CD4-positive, alpha-beta T cell (primary cell): ENCODE results near the gene RNF115. TPM values are rescaled to one million over a fixed set of nuclear protein-coding genes. Genes with fewer than 3 reads are reported as not detected.
A peak's percentile ranks its signal among the peaks of the same experiment; 100 is the strongest.

Experiments
- ATAC-seq: fragments of 200-7000 bp; cut with Tn5 transposase; one replicate; pipeline ENCODE4 v1.10.0; 2022; ENCODE audit warnings: mild to moderate bottlenecking; ENCODE audit not compliant: poor library complexity
- CTCF ChIA-PET: fragments of 350-600 bp; sonication (Branson Sonifier 250); formaldehyde crosslinking; loops from one replicate; lab custom pipeline; 2021; ENCODE audit warnings: antibody characterized with exemption, inconsistent platforms; lab: Charles Lee
- POLR2A ChIA-PET: fragments of 350-600 bp; sonication (Branson Sonifier 250); formaldehyde crosslinking; loops from one replicate; lab custom pipeline; 2021; ENCODE audit warnings: antibody characterized with exemption, inconsistent platforms; lab: Charles Lee
- DNase-seq, 14 experiments: peaks; one replicate each; pipeline ENCODE4 v3.0.0-alpha.2; 2013 to 2020; ENCODE audit warnings: mixed read lengths in 2 of 14
- H3K27ac ChIP-seq, 2 donors: one replicate each; pipeline versions ENCODE4 v1.5.1 to v1.7.0; 2013; ENCODE audit warnings: low read length in 2 of 2, low read depth in 1 of 2, mild to moderate bottlenecking in 1 of 2
- H3K27me3 ChIP-seq, 2 experiments: 1 replicate in 1 of 2; 2 replicates in 1 of 2; pipeline versions ENCODE4 v1.6.1 to v1.7.0; 2013; ENCODE audit warnings: low read length in 2 of 2, control low read depth in 1 of 2, mild to moderate bottlenecking in 1 of 2, moderate library complexity in 1 of 2; ENCODE audit not compliant: insufficient read depth in 2 of 2, control insufficient read depth in 1 of 2
- H3K36me3 ChIP-seq: one replicate; pipeline ENCODE4 v1.6.1; 2013; ENCODE audit warnings: low read length, control low read depth; ENCODE audit not compliant: insufficient read depth
- H3K4me1 ChIP-seq: one replicate; pipeline ENCODE4 v1.6.1; 2013; ENCODE audit warnings: low read length, control low read depth; ENCODE audit not compliant: insufficient read depth
- H3K4me3 ChIP-seq: one replicate; pipeline ENCODE4 v1.5.1; 2013; ENCODE audit warnings: mild to moderate bottlenecking, low read length, moderate library complexity
- H3K9me3 ChIP-seq, 2 experiments: 1 replicate in 1 of 2; 2 replicates in 1 of 2; pipeline versions ENCODE4 v1.6.1 to v1.7.0; 2013; ENCODE audit warnings: low read length in 2 of 2, mild to moderate bottlenecking in 2 of 2, control low read depth in 1 of 2, moderate library complexity in 1 of 2; ENCODE audit not compliant: control insufficient read depth in 1 of 2, insufficient read depth in 1 of 2
- H3K27ac Mint-ChIP-seq: one replicate; pipeline ENCODE4 v1.8.0; 2020; ENCODE audit warnings: mixed read lengths
- H3K27me3 Mint-ChIP-seq: one replicate; pipeline ENCODE4 v1.8.0; 2021; ENCODE audit warnings: mixed read lengths
- H3K36me3 Mint-ChIP-seq: one replicate; pipeline ENCODE4 v1.8.0; 2021; ENCODE audit warnings: low read depth, mixed read lengths
- H3K4me1 Mint-ChIP-seq: one replicate; pipeline ENCODE4 v1.8.0; 2021; ENCODE audit warnings: low read depth, mixed read lengths
- H3K4me3 Mint-ChIP-seq: one replicate; pipeline ENCODE4 v1.8.0; 2020; ENCODE audit warnings: mild to moderate bottlenecking, mixed read lengths
- H3K9me3 Mint-ChIP-seq: one replicate; pipeline ENCODE4 v1.8.0; 2020; ENCODE audit warnings: mixed read lengths
- intact Hi-C, 2 experiments: fragments of 100-400 bp; cut with DNase I in 1 of 2; cut with micrococcal nuclease in 1 of 2; formaldehyde crosslinking; loops; one replicate each; pipeline versions ENCODE4 v1.15.1 to v1.9.0; 2023 to 2025; cut with DNase I, micrococcal nuclease
- polyA plus RNA-seq, 2 donors: library from polyadenylated mRNA; unstranded; fragments of 120-200 nt; gene quantifications; one replicate each; pipeline ENCODE4 v1.2.1, GENCODE V29; 2013
- total RNA-seq, 174 experiments: library from RNA in 2 of 174; stranded (reverse) in 2 of 174; gene quantifications; one replicate each; pipeline ENCODE4 v1.2.3 and lab custom pipeline; 2021 to 2026
- TF ChIP-seq, protein P1 (sequence below): fragments of 200-600 bp; IDR thresholded peaks from one replicate; pipeline ENCODE4 v1.8.0; 2022; ENCODE audit warnings: antibody characterized with exemption, mild to moderate bottlenecking

The RNF115 gene
- 10 to 100 TPM; 11.4 to 11.9 TPM for total RNA-seq
- polyA plus RNA-seq (2013, experiment 1 of 2): 12.1 TPM
- 14.1 TPM for polyA plus RNA-seq (2013, experiment 2 of 2)
- total RNA-seq (lab: John Stamatoyannopoulos, UW): 33.7 to 100 (median 70.6) reads per million in 172 experiments

DNA sequence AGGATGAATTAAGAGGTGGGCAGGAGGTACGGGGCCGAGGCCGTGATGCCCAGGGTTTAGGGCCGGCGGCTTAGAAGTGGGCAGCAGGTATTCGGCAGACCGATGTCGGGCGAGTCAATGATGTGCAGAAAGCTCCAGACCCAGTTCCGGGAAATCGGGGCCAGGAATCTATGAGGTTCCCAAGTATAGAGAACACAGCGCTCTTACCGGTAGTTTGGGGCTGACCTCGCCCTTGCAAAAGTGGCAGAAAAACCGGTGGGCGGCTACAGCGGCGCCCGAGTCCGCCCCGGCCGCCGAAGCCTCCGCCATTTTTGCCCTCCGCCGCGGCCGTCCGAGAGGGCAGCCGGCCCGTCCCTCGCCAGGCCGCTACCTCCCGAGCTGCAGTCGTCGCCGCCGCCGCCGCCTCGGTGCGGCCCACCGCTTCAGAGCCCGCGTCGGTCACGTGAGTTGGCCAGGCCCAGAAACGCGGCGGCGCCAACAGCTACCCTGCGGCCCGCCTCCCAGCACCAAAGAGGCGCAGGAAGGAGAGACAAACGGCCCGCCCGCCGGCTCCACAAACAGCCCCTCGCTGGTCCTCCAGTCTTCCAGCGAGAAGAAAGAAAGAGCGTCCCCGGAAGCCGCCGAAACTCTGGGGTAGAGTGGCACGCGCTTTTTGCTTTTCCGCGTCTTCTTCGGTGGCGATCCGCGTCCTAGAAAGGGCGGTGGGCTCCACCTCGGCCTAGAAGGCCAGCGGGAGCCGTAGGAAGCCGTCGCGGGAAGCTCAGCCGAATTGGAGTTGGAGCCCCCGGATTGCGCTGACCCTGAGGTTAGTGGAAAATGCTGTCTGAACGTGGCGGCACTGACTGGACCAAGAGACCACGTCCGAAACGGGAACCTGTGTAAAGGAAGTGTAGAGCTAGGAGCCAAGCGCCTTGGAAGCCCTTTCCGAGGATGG lies at the start of gene RNF115, which contains the start of gene POLR3C:
Gene RNF115, minus strand, starts transcription at position 531 of the 934 bp plus-strand sequence. Its CDS starts 222 bp downstream, at position 309.
Gene POLR3C, plus strand, starts transcription at position 636 of the 934 bp plus-strand sequence. CDS start 1,577 bp downstream, outside the sequence.
- ATAC-seq (peak; percentile 96), DNase-seq (peak; percentile 75 to 95 (median 86))
- H3K4me1 ChIP-seq: peaks cover 12% of the 10 kb centered on the region
- intact Hi-C loops: no loop called here
- Mint-ChIP-seq H3K36me3 (peaks cover 50% of the 10 kb centered on the region), H3K4me1 (peaks cover 29% of the 10 kb centered on the region), H3K4me3 (peak within 1 kb of the TSS; percentile 96), H3K27me3 (no peaks in the 10 kb centered on the region), H3K27ac (peak within 1 kb of the TSS; percentile 91), H3K9me3 (no peaks in the 10 kb centered on the region)
- peaks cover 29% of the 10 kb centered on the region for H3K36me3 ChIP-seq
- H3K9me3 ChIP-seq: no peaks in the 10 kb centered on the region
- ChIA-PET POLR2A (interaction anchor here (0.7 to 4.0 kb wide), 18 partner anchors 9 to 399 kb away, joined by 3 to 37 read pairs (median 4); partner anchors contain the start of genes ANKRD34A, LIX1L, NBPF20 and NUDT17), CTCF (interaction anchor here (3.3 kb wide), 1 partner anchor 22 kb away, joined by 27 read pairs; the partner anchor contains the start of gene NUDT17)
- TF ChIP-seq, protein P1, sequence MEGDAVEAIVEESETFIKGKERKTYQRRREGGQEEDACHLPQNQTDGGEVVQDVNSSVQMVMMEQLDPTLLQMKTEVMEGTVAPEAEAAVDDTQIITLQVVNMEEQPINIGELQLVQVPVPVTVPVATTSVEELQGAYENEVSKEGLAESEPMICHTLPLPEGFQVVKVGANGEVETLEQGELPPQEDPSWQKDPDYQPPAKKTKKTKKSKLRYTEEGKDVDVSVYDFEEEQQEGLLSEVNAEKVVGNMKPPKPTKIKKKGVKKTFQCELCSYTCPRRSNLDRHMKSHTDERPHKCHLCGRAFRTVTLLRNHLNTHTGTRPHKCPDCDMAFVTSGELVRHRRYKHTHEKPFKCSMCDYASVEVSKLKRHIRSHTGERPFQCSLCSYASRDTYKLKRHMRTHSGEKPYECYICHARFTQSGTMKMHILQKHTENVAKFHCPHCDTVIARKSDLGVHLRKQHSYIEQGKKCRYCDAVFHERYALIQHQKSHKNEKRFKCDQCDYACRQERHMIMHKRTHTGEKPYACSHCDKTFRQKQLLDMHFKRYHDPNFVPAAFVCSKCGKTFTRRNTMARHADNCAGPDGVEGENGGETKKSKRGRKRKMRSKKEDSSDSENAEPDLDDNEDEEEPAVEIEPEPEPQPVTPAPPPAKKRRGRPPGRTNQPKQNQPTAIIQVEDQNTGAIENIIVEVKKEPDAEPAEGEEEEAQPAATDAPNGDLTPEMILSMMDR: no peak
- peak within 1 kb of the TSS; percentile 74 for H3K4me3 ChIP-seq
- no peaks in the 10 kb centered on the region for H3K27me3 ChIP-seq
- H3K27ac ChIP-seq: peak within 1 kb of the TSS; percentile 78 to 81

DNA sequence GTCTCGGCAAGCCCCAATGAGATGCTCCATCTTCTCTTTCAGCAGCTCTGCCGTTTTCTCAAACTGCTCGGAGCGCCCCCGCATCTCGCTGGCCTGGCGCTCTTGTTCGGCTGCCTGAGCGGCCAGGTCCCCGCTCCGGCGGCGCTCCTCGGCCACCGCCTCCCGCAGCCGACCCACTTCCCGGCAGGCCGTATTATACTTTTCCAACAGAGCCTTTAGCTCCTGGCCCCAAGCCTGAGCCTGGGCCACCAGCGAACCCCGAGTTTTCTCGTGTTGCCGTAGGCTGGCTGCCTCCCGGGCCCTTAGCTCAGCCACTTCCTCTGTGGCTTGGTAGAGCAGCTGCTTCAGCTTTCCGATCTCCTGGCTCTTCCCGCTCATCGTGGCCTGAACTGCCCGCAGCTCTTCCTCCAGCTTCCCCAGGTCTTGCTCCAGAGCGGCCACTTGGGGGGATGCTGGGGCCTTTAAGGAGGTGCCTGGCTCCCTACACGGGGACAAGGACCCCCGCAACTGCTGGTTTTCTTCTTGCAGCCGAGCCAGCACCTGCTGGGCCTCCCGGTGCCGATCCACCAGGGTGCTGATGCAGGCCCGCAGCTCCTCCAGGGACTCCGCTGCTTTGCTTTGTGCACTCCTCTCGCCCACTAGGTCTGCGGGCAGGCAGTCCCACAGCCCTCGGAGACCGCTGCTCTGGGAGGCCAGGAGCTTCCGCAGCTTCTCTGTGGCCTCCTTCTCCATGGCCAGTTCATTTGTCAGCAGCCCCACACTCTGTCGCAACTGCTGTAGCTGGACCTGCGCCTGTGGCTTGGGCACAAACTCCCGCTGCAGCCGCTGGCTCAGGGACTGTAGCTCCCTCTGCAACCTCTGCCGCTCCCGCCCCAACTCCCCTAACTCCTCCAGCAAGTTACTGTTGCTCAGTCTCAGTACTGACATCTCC lies 48.4 kb upstream of the RNF115 start:
- Mint-ChIP-seq H3K9me3 (no peaks in the 10 kb centered on the region), H3K27me3 (no peaks in the 10 kb centered on the region), H3K4me1 (peaks cover 18% of the 10 kb centered on the region), H3K4me3 (peak overlapping the region; percentile 83), H3K27ac (peak overlapping the region; percentile 50), H3K36me3 (no peaks in the 10 kb centered on the region)
- CTCF ChIA-PET: interaction anchor here (1.1 to 5.2 kb wide), 2 partner anchors 13 to 27 kb away, joined by 3 to 26 read pairs; partner anchors contain the start of genes ANKRD35 and NUDT17
- TF ChIP-seq, protein P1: no peak
- Histone ChIP-seq H3K27me3 (peaks cover 0 to 2% of the 10 kb centered on the region in 2 experiments), H3K27ac (no peak overlapping the region), H3K9me3 (no peaks in the 10 kb centered on the region), H3K4me1 (peaks cover 17% of the 10 kb centered on the region), H3K36me3 (no peaks in the 10 kb centered on the region), H3K4me3 (peak overlapping the region; percentile 49)
- DNase-seq (peak in 13 of 14 experiments; percentile 12 to 60 (median 36)), ATAC-seq (peak; percentile 76)
- intact Hi-C loops: no loop called here
- POLR2A ChIA-PET: interaction anchor here (0.6 to 3.6 kb wide), 13 partner anchors 13 to 168 kb away, joined by 3 to 39 read pairs (median 4); partner anchors contain the start of genes ANKRD34A, ANKRD35, LIX1L and NUDT17
